OCI-M2 (cell line): Measurements from ENCODE around the gene CD7.

Source experiments
- DNase-seq: peaks from one replicate; lab custom pipeline; 2025; ENCODE audit not compliant: unreplicated experiment; lab: John Stamatoyannopoulos, UW

The CD7 gene

DNA sequence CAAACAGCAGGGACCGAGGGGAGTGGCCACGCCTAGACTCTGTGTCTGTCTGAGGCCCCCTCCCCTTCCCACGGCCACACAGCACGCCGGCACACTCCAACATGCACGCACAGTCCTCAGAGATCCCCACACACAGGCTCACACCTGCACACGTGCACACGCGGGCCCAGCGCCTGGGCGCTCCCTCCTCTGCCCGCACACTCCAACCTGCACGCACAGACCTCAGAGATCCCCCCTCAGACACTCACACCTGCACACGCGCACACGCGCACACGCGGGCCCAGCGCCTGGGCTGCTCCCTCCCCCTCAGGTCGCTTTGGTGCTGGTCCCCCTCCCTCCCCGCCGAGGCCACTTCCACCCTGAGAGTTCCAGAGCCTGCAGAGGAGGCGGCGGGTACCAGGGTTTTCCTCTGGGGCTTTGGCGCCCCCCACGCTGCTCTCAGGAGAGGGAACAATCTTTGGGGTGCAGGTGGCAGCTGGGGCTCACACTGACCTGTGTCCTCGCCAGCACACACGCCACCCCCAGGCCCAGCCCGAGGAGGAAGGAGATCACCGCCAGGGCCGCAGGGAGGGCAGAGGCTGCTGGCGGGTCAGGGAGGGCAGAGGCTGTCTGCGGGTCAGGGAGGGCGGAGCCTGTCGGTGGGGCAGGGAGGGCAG, 1.6 kb downstream of the CD7 start:
- DNase-seq = no peak

DNA sequence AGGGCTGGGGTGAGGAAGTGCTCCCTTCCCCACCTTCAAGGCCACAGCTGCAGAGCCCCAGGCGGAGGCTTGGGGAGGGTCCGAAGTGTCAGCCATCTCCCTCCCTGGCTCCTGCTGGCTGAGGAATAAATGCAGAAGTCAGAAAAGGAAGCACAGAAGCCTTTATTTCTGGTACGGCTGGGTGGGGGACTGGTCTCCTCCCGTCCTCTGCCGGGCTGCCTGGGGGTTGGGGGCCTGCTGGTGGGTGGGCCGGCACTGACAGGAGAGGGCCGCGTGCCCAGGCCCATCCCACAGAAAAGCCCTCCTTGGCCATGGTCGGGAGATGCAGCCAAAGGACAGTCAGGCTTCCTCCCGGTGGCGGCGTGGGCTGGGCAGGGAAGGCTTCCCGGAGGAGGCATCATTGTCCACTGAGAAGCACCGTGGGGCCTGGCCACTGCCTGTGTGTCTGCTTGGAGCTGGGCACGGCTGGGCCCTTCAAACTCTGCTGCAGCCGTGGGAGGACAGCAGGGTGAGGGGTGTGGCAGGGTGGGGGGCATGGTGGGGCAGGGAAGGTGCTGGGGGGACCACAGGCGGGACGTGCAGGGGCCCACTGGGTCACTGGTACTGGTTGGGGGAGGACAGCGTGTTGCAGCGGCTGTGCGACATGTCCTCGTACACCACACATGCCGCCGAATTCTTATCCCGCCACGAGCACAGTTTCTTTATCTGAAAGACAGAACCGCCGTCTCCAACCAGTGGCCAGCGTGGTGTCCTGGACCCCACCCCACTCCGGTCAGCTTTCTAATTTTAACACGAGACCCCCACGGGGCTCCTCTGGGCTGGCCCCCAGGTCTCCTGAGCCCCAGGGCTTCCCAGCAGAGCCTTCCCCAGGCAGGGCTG, 2.4 kb downstream of the CD7 start:
- DNase-seq = no peak

DNA sequence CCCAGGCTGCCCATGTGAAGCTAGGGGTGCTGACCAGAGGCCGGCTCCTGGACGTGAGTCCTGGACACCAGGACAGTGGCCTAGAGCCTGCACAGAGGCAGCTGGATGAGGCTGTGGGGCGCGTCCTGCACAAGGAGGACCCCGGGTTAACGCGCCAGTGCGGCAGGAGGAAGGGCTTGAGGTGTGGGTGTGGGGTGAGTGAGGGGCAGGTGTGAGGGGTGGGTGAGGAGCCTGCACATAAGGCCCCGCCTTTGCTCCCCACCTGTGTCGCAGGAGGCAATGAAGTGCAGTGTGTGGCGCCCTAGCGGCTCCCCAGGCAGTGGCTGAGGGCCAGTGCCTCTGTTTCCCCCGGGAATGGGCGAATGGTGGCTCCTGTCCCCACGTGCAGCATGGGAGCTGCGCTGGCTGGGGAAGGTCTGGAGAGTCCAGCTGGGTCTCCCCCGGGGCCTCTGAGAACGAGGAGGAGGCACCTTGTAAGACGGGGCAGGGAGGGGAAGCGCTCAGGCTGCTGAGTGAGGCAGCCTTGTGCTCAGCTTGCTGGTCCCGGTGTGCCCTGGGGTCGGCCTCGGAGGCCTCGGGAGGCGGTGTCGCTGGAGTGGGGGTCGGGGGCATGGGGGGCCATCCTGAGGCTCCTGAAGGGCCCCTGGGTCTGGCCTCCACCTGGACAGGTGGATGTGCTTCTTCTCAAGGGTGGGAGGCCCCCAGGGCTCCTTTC, 3.2 kb downstream of the CD7 start:
- DNase-seq = no peak

DNA sequence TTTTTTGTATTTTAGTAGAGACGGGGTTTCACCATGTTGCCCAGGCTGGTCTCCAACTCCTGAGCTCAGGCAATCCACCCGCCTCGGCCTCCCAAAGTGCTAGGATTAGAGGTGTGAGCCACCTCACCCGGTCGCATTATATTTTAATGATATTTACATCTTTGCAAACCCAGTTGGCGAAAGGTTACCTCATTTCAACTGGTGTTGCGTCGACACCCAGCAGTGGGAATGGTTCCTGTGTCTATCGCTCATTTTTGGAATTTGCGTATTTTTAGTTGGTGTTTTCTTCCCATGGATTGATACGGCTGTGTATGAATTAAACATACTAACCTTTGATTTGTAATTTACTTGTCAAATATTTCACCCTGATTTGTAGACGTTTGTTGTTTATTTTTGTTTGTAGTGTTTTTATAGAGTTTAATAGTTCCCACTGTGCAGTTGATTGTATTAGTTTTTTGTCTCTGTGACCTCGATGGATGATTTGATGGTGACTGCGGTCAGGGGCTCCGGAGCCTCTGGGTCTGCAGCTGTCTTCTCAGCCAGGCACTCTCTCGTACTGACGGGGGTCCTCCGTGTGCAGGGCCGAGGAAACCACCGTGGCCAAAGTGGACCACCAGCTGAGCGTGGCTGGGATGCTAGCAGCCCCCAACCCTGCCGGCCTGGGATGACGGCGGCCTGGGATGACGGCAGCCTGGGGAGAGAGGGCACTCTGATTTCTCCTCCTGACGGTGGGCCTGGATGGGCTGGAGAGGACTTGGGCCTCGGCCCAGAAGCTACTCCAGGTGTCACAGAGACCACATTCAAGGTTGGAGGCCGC, 4.0 kb downstream of the CD7 start:
- no peak for DNase-seq

DNA sequence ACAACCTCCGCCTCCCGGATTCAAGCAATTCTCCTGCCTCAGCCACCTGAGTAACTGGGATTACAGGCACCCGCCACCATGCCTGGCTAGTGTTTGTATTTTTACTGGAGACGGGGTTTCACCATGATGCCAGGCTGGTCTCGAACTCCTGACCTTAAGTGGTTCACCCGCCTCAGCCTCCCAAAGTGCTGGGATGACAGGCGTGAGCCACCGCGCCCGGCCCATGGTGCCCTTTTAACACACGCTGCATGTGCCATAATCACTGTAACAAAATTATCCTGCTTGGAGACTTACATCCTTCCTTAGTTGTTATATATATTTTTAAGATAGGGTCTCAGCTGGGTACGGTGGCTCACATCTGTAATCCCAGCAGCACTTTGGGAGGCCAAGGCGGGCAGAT, 5.4 kb downstream of the CD7 start:
- no peak for DNase-seq

DNA sequence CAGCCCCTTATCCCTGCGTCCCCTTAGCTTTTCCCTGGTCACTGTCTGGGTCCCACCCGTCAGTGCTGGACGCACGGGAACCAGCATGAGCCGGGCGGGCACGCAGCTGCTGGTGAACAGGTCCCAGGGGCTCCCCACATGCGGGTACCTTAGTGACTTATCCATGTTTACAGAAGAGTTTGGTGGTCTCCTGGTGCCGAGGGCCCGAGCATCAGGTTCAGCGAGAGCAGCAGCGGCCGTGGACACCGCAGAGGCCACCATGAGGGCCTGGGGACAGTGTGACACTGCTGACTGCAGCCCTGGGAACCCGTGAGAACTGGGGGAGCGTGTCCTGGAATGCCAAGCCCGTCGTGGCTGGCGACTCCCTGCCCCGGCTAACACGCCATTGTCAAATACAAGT, 6.5 kb downstream of the CD7 start:
- DNase-seq = no peak

DNA sequence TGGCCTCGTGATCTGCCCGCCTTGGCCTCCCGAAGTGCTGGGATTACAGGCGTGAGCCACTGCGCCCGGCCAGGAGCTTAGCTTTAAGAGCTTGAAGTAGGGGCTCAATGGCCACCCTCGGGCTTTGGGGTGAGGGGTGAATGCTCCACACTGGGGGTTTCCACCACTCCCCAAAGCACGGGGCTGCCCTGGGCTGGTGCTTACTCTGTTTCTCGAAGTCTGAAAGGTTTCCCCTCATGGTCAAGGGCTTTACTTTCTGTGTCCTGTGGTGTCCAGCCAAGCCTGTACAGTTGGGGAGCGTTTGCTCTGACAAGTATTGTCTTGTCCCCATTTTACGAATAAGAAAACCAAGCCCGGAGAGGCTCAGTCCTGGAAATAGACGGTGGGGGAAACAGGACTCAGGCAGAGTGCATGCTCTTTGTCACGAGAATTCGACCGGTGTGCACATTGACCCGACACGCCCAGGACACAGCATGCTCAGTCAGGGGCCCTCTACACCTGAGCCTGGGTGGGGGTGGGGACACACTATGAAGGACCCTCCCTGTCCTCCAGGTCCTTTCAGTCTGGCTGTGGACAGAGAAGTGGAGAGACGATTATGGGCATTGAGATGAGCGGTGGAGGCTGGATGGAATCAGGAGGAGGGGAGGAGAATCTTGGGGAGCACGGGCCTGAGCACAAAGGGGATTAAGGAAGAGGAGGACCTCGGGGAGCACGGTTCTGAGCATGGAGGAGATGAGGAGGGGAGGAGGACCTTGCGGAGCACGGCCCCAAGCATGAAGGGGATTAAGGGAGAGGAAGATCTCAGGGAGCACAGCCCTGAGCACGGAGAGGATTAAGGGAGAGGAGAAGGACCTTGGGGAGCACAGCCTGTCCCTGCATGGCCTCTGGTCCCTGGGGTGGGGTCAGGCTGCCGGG, 7.5 kb downstream of the CD7 start:
- no peak for DNase-seq

DNA sequence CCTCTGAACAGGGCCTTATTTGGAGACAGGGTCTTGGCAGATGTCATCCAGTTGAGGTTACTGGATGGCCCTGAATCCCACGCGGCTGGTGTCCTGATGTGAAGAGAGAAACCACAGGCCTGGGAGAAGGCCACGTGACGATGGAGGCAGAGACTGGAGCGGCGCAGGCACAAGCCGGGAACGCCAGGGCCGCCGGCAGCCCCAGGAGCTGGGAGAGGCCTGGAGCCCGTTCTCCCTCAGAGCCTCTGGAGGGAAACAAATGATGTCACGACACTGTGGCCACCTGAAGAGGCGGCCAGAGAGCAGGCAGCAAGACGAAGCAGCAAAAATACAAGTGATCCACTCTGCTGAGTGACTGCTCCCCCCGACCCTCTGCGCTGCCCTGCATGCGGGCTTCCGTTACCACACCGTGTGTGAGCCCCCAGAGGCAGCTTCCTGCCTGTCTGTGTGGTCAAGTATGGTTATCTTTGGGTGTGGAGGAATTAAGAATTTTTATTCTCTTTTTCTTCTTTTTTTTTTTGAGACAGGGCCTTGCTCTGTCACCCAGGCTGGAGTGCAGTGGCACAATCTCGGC, 11.6 kb downstream of the CD7 start:
- no peak for DNase-seq

DNA sequence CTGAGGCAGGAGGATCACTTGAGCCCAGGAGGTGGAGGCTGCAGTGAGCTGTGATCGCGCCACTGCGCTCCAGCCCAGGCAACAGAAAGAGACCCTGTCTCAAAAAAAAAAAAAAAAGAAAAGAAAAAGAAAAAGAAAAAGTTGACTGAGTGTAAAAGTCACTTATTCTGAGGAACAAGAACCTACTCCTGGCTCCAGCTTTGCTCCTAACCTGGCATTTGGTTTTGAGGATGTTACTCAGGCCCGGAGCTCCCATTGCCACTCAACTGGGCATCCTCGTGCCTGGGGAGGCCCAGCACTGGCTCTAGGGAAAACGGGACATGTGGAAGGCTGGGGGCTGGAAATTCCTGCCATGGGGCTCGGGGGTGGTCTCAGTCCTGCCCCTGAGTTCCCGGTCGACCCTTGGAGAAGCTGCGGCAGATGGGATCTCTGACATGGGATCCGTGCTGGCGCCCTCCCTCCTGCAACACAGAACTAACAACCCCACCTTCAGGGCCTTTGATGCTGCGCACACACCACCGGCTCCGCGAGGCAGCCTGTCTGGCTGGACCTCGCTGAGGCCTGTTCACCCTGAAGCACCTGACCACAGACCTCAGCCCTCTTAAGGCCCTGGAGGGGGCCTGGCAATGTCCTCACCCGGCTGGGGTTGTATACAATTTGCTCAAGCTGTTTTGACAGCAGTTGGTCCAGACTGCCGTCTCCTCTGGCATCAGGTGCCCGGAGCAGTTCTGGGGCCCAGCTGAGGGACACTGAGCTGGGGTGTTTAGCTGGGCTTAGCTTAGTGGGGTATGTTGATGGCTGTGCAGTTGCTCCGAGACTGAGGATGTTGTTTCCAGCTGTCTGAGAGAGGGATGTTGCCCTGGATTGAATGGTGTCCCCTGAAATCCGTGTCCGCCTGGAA, 12.3 kb downstream of the CD7 start:
- no peak for DNase-seq

DNA sequence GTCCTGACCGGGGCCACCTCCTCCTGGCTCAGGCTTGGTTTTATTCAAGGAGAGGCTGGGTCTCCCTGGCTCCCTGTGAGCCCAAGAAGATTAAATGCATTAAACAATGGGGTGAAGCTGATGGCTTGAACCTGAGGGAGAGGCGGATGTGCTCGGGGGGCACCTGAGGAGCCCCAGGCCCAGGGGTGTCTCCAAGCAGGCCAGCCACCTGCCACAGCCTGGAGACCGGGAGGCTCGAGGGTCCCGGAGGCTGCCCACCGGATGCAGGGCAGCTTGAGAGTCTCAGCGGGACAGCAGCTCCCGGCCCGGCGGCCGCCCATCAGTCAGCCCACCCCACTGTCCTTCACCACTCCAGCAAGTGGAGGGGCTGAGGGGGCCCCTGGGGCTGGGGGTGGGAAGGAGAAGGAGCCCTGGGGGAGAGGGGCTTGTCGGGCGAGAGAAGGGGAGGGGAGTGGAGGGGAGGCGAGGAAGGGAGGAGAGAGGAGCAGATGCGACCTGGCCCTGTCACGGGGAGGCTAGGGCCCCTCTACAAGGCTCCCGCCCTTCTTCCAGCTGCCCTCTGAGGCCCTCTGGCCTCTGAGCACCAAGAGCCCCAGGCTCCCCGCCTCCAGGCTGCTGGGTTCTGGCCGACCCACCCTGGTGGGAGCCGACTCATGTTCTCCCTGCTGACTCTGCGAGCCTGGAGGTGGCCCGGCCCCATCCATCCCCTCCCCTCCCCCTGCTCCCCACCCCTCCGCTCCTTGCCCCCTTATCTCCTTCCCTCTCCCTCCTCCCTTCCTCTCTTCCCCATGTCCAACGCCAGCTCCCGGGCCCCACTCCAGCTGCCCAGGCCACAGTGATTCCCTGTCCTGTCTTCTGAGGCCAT, 13.2 kb downstream of the CD7 start:
- DNase-seq = no peak

DNA sequence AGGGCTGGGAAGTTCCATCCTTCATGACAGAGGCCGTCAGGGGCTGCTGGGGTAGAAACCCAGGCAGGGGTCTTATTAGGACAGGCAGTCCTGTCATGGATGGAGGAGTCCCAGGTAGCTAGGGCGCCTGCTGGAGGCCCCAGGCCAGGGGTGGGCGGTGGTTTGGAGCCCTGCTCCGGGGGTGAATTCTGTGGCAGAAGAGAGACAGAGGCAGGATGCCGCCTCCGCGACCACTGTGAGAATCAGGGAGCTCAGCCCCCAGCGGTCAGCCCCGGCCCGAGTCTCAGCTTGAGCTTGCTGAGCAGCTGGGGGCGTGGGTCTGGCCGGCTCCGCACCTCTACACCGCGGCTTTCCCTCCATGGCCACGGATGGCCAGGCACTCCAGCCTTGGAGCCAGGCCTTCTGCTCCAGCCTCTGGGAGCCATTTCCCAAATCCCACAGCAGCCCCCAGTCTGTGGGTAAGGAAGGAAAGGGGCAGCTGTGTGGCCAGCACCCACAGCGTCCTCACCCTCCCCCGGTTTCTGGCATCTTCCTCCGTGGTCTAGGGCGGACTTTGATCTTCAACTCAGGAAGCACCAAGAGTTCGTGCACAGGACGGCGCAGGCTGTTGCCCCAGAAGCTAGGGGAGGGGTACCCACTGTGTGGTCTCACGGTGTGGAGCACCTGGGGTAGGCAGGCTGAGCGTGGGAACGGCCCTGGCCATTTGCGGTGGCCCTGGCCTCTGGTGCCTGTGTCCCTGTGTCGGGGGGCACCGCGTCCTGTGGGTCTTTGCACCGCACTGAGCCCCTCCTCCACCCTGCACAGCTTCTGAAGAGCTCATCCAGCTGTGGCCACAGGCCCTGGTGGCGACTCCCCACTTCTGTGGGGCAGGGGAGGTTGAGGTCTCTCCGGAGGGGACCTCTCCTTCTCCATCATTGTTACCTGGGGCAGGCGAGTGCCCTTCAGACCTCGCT, 14.1 kb downstream of the CD7 start:
- DNase-seq = no peak

DNA sequence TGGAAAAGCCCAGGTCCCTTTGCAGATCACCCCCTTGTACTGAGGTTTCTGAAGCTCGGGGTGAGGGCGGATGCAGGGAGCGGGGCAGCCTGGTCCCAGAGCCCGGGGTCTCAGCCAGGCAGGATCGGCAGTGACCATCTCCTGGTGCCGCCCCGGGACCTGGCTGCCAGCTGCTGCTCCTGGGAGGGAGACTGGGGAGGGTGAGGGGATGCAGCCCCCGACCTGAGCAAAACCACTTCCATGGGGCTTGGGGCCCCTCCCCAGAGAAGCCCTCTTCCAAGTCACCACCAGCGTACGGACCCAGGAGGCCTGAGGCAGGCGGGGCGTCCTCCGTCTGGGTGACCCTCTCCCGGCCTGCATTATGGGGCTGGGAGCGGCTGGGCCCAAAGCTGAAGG, 14.8 kb downstream of the CD7 start:
- no peak for DNase-seq

DNA sequence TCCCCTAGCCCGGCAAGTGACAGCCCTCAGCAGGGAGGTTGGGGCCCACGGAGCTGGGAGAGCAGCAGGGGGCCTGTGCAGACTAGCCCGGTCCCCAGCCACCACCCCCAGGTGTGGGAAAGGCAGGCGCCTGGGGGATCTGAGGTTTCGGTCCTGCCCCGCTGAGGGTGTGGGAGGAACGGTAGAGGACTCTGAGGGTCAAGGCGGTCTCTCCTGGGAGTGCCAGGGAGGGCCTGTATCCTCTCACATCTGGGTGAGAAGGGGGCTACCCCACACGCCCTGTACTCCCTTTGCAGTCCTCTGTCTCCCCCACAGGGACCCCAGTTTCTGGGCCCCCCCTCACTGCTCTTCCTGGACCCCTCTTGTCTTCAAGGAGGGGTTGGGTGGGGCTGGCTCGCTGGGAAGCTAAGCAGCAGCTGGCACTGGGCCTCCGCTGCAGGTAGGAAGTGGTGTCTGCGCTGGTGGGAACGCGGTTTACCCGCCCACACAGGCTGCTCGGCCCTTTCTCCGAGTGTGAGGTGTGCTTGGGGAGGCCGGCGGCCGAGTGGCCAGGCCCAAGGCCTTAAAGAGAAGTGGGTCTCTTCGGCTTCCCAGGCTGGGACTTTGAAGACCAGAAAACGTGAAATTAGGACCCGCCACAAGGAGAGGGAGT, 15.4 kb downstream of the CD7 start:
- DNase-seq = no peak

DNA sequence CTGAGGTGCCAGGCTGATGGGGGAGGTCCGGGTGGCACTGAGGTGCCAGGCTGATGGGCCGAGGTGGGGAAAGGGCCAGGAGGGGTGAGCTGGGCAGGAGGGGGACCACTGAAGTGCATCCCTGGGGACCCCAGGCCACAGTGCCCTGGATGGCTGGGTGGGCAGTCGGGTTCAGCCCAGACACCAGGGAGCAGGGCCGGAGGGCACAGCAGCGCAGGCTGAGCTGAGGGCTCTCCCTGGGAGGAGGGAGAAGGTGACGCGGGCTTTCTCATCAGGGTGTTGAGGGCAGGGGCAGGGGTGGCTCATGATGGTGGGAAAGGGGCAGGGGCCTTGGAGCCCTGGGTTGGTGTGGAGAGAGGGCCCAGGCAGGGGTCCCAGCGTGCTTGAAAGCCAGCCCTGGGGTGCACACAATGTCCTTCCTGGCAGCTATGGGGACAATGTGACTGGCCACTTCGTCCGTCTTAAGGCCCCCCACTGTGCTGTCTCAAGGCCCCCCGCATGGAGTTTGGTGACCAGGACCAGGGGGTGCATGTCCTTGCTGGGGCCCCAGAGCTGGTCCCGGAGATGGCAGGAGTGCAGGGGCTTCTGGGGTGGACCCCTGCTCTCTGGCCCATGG, 16.0 kb downstream of the CD7 start:
- DNase-seq = no peak

DNA sequence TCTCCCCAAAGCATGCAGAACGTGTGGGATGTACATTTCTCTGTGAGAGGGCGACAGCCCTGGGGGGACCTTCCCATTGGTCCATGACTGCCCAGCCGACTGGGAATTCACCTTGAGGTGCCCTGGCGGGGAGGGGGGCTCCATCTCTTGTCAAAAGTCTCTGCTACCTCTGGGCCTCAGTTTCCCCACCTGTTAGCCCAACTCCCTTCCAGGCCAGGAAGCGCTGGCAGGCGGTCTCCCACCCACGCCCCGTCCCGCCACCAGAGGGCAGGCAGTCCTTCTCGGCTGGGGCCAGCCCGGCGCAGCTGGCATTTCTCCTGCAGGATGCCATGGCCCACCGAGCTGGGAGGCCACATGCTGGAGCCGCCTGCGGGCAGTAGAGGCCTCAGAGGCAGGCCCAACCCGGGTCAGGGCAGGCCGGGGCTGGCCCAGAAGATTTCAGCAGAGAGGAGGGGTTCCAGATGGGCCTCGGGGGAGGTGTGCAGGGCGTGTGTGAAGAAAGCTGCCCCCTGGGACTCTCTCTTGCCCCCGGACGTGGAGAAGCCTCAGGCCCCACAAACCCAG, 16.6 kb downstream of the CD7 start:
- DNase-seq = no peak
